ENCODE data around the gene GDA. TPM values are rescaled to one million over a fixed set of nuclear protein-coding genes. Genes with fewer than 3 reads are reported as not detected.

The GDA gene
- total RNA-seq, 1 donor from 2014 or later, result 0.04 TPM

GRCh38 chr9:72150661-72151060 lies 1.4 kb downstream of the GDA start:
- H3K27me3 ChIP-seq (ENCODE audit: control insufficient read depth, insufficient read depth, low read length), result peaks cover 9% of the 10 kb centered on the region
- no peak for TF ChIP-seq CTCF (IDR thresholded peaks at IDR 0.05; ENCODE audit: insufficient read depth, low read length, poor library complexity, severe bottlenecking)
- H3K4me3 ChIP-seq (ENCODE audit: low read depth, low read length), result no peak overlapping the region
- no peaks in the 10 kb centered on the region for H3K36me3 ChIP-seq (ENCODE audit: control insufficient read depth, insufficient read depth, low read length)
- no peak for DNase-seq (ENCODE audit: low read depth)

GRCh38 chr9:72151104-72151503 lies 1.9 kb downstream of the GDA start:
- Histone ChIP-seq H3K27me3 (ENCODE audit: control insufficient read depth, insufficient read depth, low read length) (peaks cover 9% of the 10 kb centered on the region), H3K36me3 (ENCODE audit: control insufficient read depth, insufficient read depth, low read length) (no peaks in the 10 kb centered on the region), H3K4me3 (ENCODE audit: low read depth, low read length) (no peak overlapping the region)
- no peak for DNase-seq (ENCODE audit: low read depth)
- no peak for TF ChIP-seq CTCF (IDR thresholded peaks at IDR 0.05; ENCODE audit: insufficient read depth, low read length, poor library complexity, severe bottlenecking)

GRCh38 chr9:72154468-72155285 lies 5.4 kb downstream of the GDA start:
- no peak for DNase-seq (ENCODE audit: low read depth)
- no peaks in the 10 kb centered on the region for H3K36me3 ChIP-seq (ENCODE audit: control insufficient read depth, insufficient read depth, low read length)
- H3K27me3 ChIP-seq (ENCODE audit: control insufficient read depth, insufficient read depth, low read length), result peaks cover 3% of the 10 kb centered on the region
- H3K4me3 ChIP-seq (ENCODE audit: low read depth, low read length), result no peak overlapping the region
- TF ChIP-seq CTCF (IDR thresholded peaks at IDR 0.05; ENCODE audit: insufficient read depth, low read length, poor library complexity, severe bottlenecking), result no peak

GRCh38 chr9:72155301-72155700 lies 6.1 kb downstream of the GDA start:
- TF ChIP-seq CTCF (IDR thresholded peaks at IDR 0.05; ENCODE audit: insufficient read depth, low read length, poor library complexity, severe bottlenecking), result no peak
- H3K4me3 ChIP-seq (ENCODE audit: low read depth, low read length), result no peak overlapping the region

GRCh38 chr9:72156586-72156985 lies 7.3 kb downstream of the GDA start:
- no peak overlapping the region for H3K4me3 ChIP-seq (ENCODE audit: low read depth, low read length)
- no peaks in the 10 kb centered on the region for H3K36me3 ChIP-seq (ENCODE audit: control insufficient read depth, insufficient read depth, low read length)
- DNase-seq (ENCODE audit: low read depth), result no peak
- no peak for TF ChIP-seq CTCF (IDR thresholded peaks at IDR 0.05; ENCODE audit: insufficient read depth, low read length, poor library complexity, severe bottlenecking)
- H3K27me3 ChIP-seq (ENCODE audit: control insufficient read depth, insufficient read depth, low read length), result no peaks in the 10 kb centered on the region

More at GRCh38 chr9:72155301-72155700, 6.1 kb downstream of the GDA start:
- no peak for DNase-seq (ENCODE audit: low read depth)
- H3K36me3 ChIP-seq (ENCODE audit: control insufficient read depth, insufficient read depth, low read length), result no peaks in the 10 kb centered on the region
- H3K27me3 ChIP-seq (ENCODE audit: control insufficient read depth, insufficient read depth, low read length), result no peaks in the 10 kb centered on the region

GRCh38 chr9:72158680-72159079 lies 9.4 kb downstream of the GDA start:
- Histone ChIP-seq H3K4me3 (ENCODE audit: low read depth, low read length) (no peak overlapping the region), H3K36me3 (ENCODE audit: control insufficient read depth, insufficient read depth, low read length) (no peaks in the 10 kb centered on the region), H3K27me3 (ENCODE audit: control insufficient read depth, insufficient read depth, low read length) (no peaks in the 10 kb centered on the region)
- DNase-seq (ENCODE audit: low read depth), result no peak
- TF ChIP-seq CTCF (IDR thresholded peaks at IDR 0.05; ENCODE audit: insufficient read depth, low read length, poor library complexity, severe bottlenecking), result no peak

Data from kidney epithelial cell (primary cell).